Spleen (tissue), 7 donors: ENCODE data around the gene TOR3A.

Source experiments
- CTCF ChIP-seq, 11 experiments: fragments of 200-600 bp in 7 of 11; fragments of 450-650 bp in 4 of 11; sonication (generic) in 4 of 11; IDR thresholded peaks in 8 of 11; conservative IDR thresholded peaks in 3 of 11; 1 replicate in 7 of 11; 2 replicates in 4 of 11; pipeline versions ENCODE4 v1.4.0 to v1.8.0; 2016 to 2021; ENCODE audit warnings: antibody characterized with exemption in 11 of 11, inconsistent platforms in 4 of 11, mild to moderate bottlenecking in 1 of 11
- POLR2A ChIP-seq, 3 donors: fragments of 450-650 bp; IDR thresholded peaks; one replicate each; pipeline ENCODE4 v1.5.1; 2017; ENCODE audit warnings: antibody characterized with exemption in 3 of 3, mild to moderate bottlenecking in 1 of 3
- donor health status: DM: no; HTN: no; CAD: no; lungs with moderate emphysema.
- donor health status: DM: no; HTN: no; CAD: no.
- donor health status: DM: no; HTN: no; CAD: no.

- TF ChIP-seq CTCF (IDR thresholded peaks at IDR 0.05 in 8 of 11, conservative IDR thresholded peaks at IDR 0.05 in 3 of 11) (no peak), POLR2A (IDR thresholded peaks at IDR 0.05) (no peak)
Measured at GRCh38 chr1:179144626-179145025, 62.8 kb downstream of the TOR3A start.
